HepG2 (cell line): ENCODE data around the gene EFCAB11. TPM values are rescaled to one million over a fixed set of nuclear protein-coding genes. Genes with fewer than 3 reads are reported as not detected.

Source experiments
- ATAC-seq: fragments of 200-7000 bp; cut with Tn5 transposase; 3 replicates; pipeline ENCODE4 v1.9.1; 2020; ENCODE audit warnings: mild to moderate bottlenecking, moderate library complexity
- BruUV-seq: library from RNA; stranded (reverse); fragments of 400-500 nt; replicated peaks from 2 replicates; lab custom pipeline; 2021; lab: Mats Ljungman, UMichigan
- CTCF ChIA-PET: fragments of 300-600 bp; formaldehyde crosslinking; extraction: SDS; loops from one replicate; lab custom pipeline; 2021; ENCODE audit warnings: low total read pairs, inconsistent platforms, low intra/inter-chr PET ratio; lab: Yijun Ruan, JAX
- POLR2A ChIA-PET: fragments of 350-600 bp; sonication (Branson Sonifier 250); formaldehyde crosslinking; loops from one replicate; lab custom pipeline; 2020; ENCODE audit warnings: antibody characterized with exemption, inconsistent platforms; lab: Yijun Ruan, JAX
- DNase-seq: peaks from one replicate; pipeline ENCODE4 v3.0.0-alpha.2; 2015; ENCODE audit warnings: low spot score
- FAIRE-seq: peaks from 3 replicates; lab custom pipeline; 2011; peaks lifted over from hg19 to GRCh38; lab: Jason Lieb, UNC
- H2AFZ ChIP-seq: one replicate; pipeline ENCODE4 v1.6.1; 2011; ENCODE audit warnings: low read length, inconsistent platforms
- H3K27ac ChIP-seq: fragments of 300-600 bp; 3 replicates; pipeline ENCODE4 v1.8.0; 2011; ENCODE audit warnings: mixed run types, mild to moderate bottlenecking, mixed read lengths, low read length, inconsistent platforms; ENCODE audit not compliant: insufficient read depth; ENCODE audit errors: extremely low read length
- H3K27me3 ChIP-seq, 2 experiments: fragments of 200-600 bp in 1 of 2; 2 replicates in 1 of 2; 3 replicates in 1 of 2; pipeline versions ENCODE4 v1.6.0 to v1.8.0; 2011; ENCODE audit warnings: low read length in 2 of 2, mild to moderate bottlenecking in 2 of 2, moderate library complexity in 2 of 2, inconsistent platforms in 1 of 2; ENCODE audit not compliant: insufficient read depth in 2 of 2, control insufficient read depth in 1 of 2
- H3K36me3 ChIP-seq, 2 experiments: fragments of 200-600 bp in 1 of 2; replicated peaks in 1 of 2; 2 replicates in 1 of 2; 3 replicates in 1 of 2; pipeline versions ENCODE4 v1.5.1 to v1.8.0; 2011; ENCODE audit warnings: low read length in 2 of 2, inconsistent platforms in 1 of 2; ENCODE audit not compliant: insufficient read depth in 2 of 2, control insufficient read depth in 1 of 2
- H3K4me1 ChIP-seq: 2 replicates; pipeline ENCODE4 v1.5.1; 2012; ENCODE audit warnings: low read length, inconsistent platforms; ENCODE audit not compliant: insufficient read depth
- H3K4me2 ChIP-seq: 2 replicates; pipeline ENCODE4 v1.6.0; 2011; ENCODE audit warnings: low read depth, low read length, inconsistent platforms
- H3K4me3 ChIP-seq, 3 experiments: fragments of 200-600 bp in 1 of 3; sonication (generic), shearing (Covaris generic) in 1 of 3; replicated peaks in 1 of 3; 2 replicates each; pipeline ENCODE4 v1.5.1; 2011 to 2016; ENCODE audit warnings: low read length in 3 of 3, inconsistent platforms in 2 of 3, low read depth in 2 of 3, mild to moderate bottlenecking in 2 of 3, control low read depth in 1 of 3, mixed read lengths in 1 of 3; ENCODE audit not compliant: insufficient read depth in 1 of 3
- H3K79me2 ChIP-seq: one replicate; pipeline ENCODE4 v1.6.1; 2011; ENCODE audit warnings: low read length, inconsistent platforms; ENCODE audit not compliant: insufficient read depth
- H3K9ac ChIP-seq: 2 replicates; pipeline ENCODE4 v1.6.0; 2011; ENCODE audit warnings: mild to moderate bottlenecking, low read depth, low read length, inconsistent platforms; ENCODE audit not compliant: insufficient read depth
- H3K9me3 ChIP-seq: 2 replicates; pipeline ENCODE4 v1.5.1; 2012; ENCODE audit warnings: mild to moderate bottlenecking, low read length
- H4K20me1 ChIP-seq: 2 replicates; pipeline ENCODE4 v1.6.0; 2011; ENCODE audit warnings: inconsistent platforms, mild to moderate bottlenecking, low read length, moderate library complexity; ENCODE audit not compliant: insufficient read depth
- CC2D1A ChIP-seq: sonication (generic); formaldehyde crosslinking; IDR thresholded peaks from 2 replicates; pipeline ENCODE4 v1.8.1; 2023; ENCODE audit warnings: mild to moderate bottlenecking, missing genetic modification reagents
- DR1 ChIP-seq: sonication (generic); formaldehyde crosslinking; IDR thresholded peaks from 2 replicates; pipeline ENCODE4 v1.8.0; 2021; ENCODE audit warnings: mild to moderate bottlenecking, missing genetic modification reagents, inconsistent platforms
- JUN ChIP-seq: sonication (generic); formaldehyde crosslinking; IDR thresholded peaks from 2 replicates; pipeline ENCODE4 v1.4.0; 2020; ENCODE audit warnings: mild to moderate bottlenecking, missing genetic modification reagents
- KLF16 ChIP-seq, 2 experiments: sonication (generic) in 1 of 2; formaldehyde crosslinking in 1 of 2; IDR thresholded peaks; 2 replicates each; pipeline versions ENCODE4 v1.6.1 to v1.8.0; 2016 to 2023; ENCODE audit warnings: missing genetic modification reagents in 2 of 2, missing compliant biosample characterization in 1 of 2
- MED1 ChIP-seq: sonication (generic); formaldehyde crosslinking; IDR thresholded peaks from 2 replicates; pipeline ENCODE4 v1.4.0; 2020; ENCODE audit warnings: missing genetic modification reagents
- MTF1 ChIP-seq: sonication (generic); formaldehyde crosslinking; IDR thresholded peaks from 2 replicates; pipeline ENCODE4 v1.5.0; 2020; ENCODE audit warnings: missing genetic modification reagents
- NFATC3 ChIP-seq: sonication (generic); formaldehyde crosslinking; IDR thresholded peaks from 2 replicates; pipeline ENCODE4 v1.5.1; 2020; ENCODE audit warnings: mild to moderate bottlenecking, missing genetic modification reagents
- RFX3 ChIP-seq: IDR thresholded peaks from 2 replicates; pipeline ENCODE4 v1.6.1; 2016; ENCODE audit warnings: missing biosample characterization, missing genetic modification reagents
- ZC3H13 ChIP-seq: sonication (generic); formaldehyde crosslinking; IDR thresholded peaks from 2 replicates; pipeline ENCODE4 v1.8.1; 2023; ENCODE audit warnings: mild to moderate bottlenecking, missing genetic modification reagents, moderate library complexity
- ZFAT ChIP-seq: sonication (generic); formaldehyde crosslinking; conservative IDR thresholded peaks from 2 replicates; pipeline ENCODE4 v1.8.1; 2023; ENCODE audit warnings: missing genetic modification reagents, inconsistent platforms
- ZFYVE20 ChIP-seq: sonication (generic); formaldehyde crosslinking; IDR thresholded peaks from 2 replicates; pipeline ENCODE4 v1.8.0; 2023; ENCODE audit warnings: low read depth, mild to moderate bottlenecking, moderate library complexity, missing genetic modification reagents, borderline replicate concordance
- WGBS: methylation state at CpG from one replicate; pipeline ENCODE4 v1.1.6; 2017; ENCODE audit warnings: low lambda C conversion rate; 5-methylcytosine and 5-hydroxymethylcytosine counted together
- in situ Hi-C: cut with HindIII; loops from 2 replicates; pipeline ENCODE4 v1.10.0; 2017; ENCODE audit warnings: low pct_unique_long_range_greater_than_20kb; ENCODE audit not compliant: extremely low pct_ligation_motif_present
- intact Hi-C: fragments of 100-400 bp; cut with micrococcal nuclease; formaldehyde crosslinking; loops from one replicate; pipeline ENCODE4 v1.10.0; 2022; ENCODE audit not compliant: unreplicated experiment
- polyA plus RNA-seq, 8 experiments: library from polyadenylated mRNA; depleted of rRNA in 3 of 8; stranded (reverse) in 7 of 8; unstranded in 1 of 8; fragments of >200 nt; fragmentation: Illumina TruSeq in 4 of 8; extraction: Trizol in 4 of 8; gene quantifications; 2 replicates each; pipeline versions ENCODE4 v1.2.1 to v1.2.3, GENCODE V29; 2011 to 2016; ENCODE audit warnings: low read depth in 4 of 8, missing spikeins in 1 of 8, mixed read lengths in 1 of 8; ENCODE audit not compliant: insufficient read depth in 1 of 8
- total RNA-seq, 5 experiments: library from RNA; depleted of rRNA; stranded (reverse); fragments of >200 nt; fragmentation: Illumina TruSeq; extraction: Trizol; gene quantifications; 2 replicates each; pipeline ENCODE4 v1.2.3, GENCODE V29; 2016; ENCODE audit warnings: low read depth in 1 of 5
- TF ChIP-seq, protein P1 (sequence below): sonication (generic); formaldehyde crosslinking; IDR thresholded peaks from 2 replicates; pipeline ENCODE4 v1.5.1; 2020; ENCODE audit warnings: missing genetic modification reagents, mild to moderate bottlenecking, borderline replicate concordance
- TF ChIP-seq, protein P2 (sequence below): sonication (generic); formaldehyde crosslinking; IDR thresholded peaks from 2 replicates; pipeline ENCODE4 v1.4.0; 2020; ENCODE audit warnings: missing genetic modification reagents, borderline replicate concordance
- TF ChIP-seq, protein P3 (sequence below): sonication (generic); formaldehyde crosslinking; IDR thresholded peaks from 2 replicates; pipeline ENCODE4 v1.9.0; 2022; ENCODE audit warnings: missing genetic modification reagents, mild to moderate bottlenecking, borderline replicate concordance
- TF ChIP-seq, protein P4 (sequence below): sonication (generic); formaldehyde crosslinking; IDR thresholded peaks from 2 replicates; pipeline ENCODE4 v1.8.1; 2022; ENCODE audit warnings: low read depth, mild to moderate bottlenecking, missing genetic modification reagents
- TF ChIP-seq, protein P5 (sequence below): sonication (generic); formaldehyde crosslinking; IDR thresholded peaks from 2 replicates; pipeline ENCODE4 v1.4.0; 2020; ENCODE audit warnings: missing genetic modification reagents

The EFCAB11 gene
- total and polyA plus RNA-seq, 2 of the 13 experiments (the other 11 are each of a cell fraction or from before 2014, with no cell fraction given), result 8.2 to 31.5 TPM

DNA sequence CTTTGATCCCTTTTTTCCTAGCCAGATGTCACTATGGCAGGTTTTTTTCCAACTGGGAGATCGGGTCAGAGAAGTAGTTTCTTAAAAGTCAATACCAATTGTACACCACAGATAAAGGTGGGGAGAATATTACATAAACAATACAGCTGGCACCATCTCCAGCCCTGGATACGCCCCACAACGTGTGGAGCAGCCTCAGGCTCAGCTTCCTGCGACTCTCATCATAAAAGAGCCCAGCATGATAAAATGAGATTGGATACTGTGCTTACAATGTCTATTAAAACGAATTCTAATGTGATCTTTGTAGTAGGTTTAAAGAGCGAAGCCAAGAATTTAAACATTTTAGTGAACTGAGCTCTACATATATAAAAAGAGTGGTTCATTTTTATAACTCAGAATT lies 21.5 kb downstream of the EFCAB11 start:
- 90% methylated on average over 6 of the region's 6 CpGs for WGBS
- Histone ChIP-seq H3K9me3 (no peaks in the 10 kb centered on the region), H3K36me3 (peaks cover 2 to 16% of the 10 kb centered on the region in 2 experiments; a peak in 4 of 5 replicates), H3K4me3 (no peak overlapping the region), H3K9ac (no peak overlapping the region), H3K27ac (no peak overlapping the region), H3K79me2 (no peaks in the 10 kb centered on the region), H3K4me2 (no peak overlapping the region), H3K4me1 (no peaks in the 10 kb centered on the region), H2AFZ (no peak overlapping the region), H4K20me1 (no peaks in the 10 kb centered on the region), H3K27me3 (no peaks in the 10 kb centered on the region)
- ChIA-PET POLR2A (no interaction called here), CTCF (no interaction called here)
- ATAC-seq, result no peak
- no TSS peak for BruUV-seq
- no peak for FAIRE-seq
- intact Hi-C loops (no loop called here), in situ Hi-C loops (no loop called here)
- no peak for DNase-seq
- TF ChIP-seq JUN (CRISPR knock-in tag) (no peak), MED1 (no peak), ZFAT (no peak), CC2D1A (CRISPR knock-in tag) (no peak), ZFYVE20 (CRISPR knock-in tag) (no peak), KLF16 (CRISPR knock-in tag; IDR thresholded peaks at IDR 0.05) (no peak), MTF1 (no peak), RFX3 (no peak), NFATC3 (CRISPR knock-in tag) (no peak), ZC3H13 (CRISPR knock-in tag) (no peak), DR1 (CRISPR knock-in tag) (no peak)
- TF ChIP-seq, protein P1, sequence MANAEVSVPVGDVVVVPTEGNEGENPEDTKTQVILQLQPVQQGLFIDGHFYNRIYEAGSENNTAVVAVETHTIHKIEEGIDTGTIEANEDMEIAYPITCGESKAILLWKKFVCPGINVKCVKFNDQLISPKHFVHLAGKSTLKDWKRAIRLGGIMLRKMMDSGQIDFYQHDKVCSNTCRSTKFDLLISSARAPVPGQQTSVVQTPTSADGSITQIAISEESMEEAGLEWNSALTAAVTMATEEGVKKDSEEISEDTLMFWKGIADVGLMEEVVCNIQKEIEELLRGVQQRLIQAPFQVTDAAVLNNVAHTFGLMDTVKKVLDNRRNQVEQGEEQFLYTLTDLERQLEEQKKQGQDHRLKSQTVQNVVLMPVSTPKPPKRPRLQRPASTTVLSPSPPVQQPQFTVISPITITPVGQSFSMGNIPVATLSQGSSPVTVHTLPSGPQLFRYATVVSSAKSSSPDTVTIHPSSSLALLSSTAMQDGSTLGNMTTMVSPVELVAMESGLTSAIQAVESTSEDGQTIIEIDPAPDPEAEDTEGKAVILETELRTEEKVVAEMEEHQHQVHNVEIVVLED (CRISPR knock-in tag), result no peak
- TF ChIP-seq, protein P2, sequence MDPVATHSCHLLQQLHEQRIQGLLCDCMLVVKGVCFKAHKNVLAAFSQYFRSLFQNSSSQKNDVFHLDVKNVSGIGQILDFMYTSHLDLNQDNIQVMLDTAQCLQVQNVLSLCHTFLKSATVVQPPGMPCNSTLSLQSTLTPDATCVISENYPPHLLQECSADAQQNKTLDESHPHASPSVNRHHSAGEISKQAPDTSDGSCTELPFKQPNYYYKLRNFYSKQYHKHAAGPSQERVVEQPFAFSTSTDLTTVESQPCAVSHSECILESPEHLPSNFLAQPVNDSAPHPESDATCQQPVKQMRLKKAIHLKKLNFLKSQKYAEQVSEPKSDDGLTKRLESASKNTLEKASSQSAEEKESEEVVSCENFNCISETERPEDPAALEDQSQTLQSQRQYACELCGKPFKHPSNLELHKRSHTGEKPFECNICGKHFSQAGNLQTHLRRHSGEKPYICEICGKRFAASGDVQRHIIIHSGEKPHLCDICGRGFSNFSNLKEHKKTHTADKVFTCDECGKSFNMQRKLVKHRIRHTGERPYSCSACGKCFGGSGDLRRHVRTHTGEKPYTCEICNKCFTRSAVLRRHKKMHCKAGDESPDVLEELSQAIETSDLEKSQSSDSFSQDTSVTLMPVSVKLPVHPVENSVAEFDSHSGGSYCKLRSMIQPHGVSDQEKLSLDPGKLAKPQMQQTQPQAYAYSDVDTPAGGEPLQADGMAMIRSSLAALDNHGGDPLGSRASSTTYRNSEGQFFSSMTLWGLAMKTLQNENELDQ, result no peak
- TF ChIP-seq, protein P3, sequence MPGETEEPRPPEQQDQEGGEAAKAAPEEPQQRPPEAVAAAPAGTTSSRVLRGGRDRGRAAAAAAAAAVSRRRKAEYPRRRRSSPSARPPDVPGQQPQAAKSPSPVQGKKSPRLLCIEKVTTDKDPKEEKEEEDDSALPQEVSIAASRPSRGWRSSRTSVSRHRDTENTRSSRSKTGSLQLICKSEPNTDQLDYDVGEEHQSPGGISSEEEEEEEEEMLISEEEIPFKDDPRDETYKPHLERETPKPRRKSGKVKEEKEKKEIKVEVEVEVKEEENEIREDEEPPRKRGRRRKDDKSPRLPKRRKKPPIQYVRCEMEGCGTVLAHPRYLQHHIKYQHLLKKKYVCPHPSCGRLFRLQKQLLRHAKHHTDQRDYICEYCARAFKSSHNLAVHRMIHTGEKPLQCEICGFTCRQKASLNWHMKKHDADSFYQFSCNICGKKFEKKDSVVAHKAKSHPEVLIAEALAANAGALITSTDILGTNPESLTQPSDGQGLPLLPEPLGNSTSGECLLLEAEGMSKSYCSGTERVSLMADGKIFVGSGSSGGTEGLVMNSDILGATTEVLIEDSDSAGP (CRISPR knock-in tag), result no peak
- TF ChIP-seq, protein P4, sequence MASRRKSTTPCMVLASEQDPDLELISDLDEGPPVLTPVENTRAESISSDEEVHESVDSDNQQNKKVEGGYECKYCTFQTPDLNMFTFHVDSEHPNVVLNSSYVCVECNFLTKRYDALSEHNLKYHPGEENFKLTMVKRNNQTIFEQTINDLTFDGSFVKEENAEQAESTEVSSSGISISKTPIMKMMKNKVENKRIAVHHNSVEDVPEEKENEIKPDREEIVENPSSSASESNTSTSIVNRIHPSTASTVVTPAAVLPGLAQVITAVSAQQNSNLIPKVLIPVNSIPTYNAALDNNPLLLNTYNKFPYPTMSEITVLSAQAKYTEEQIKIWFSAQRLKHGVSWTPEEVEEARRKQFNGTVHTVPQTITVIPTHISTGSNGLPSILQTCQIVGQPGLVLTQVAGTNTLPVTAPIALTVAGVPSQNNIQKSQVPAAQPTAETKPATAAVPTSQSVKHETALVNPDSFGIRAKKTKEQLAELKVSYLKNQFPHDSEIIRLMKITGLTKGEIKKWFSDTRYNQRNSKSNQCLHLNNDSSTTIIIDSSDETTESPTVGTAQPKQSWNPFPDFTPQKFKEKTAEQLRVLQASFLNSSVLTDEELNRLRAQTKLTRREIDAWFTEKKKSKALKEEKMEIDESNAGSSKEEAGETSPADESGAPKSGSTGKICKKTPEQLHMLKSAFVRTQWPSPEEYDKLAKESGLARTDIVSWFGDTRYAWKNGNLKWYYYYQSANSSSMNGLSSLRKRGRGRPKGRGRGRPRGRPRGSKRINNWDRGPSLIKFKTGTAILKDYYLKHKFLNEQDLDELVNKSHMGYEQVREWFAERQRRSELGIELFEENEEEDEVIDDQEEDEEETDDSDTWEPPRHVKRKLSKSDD (CRISPR knock-in tag), result no peak
- TF ChIP-seq, protein P5, sequence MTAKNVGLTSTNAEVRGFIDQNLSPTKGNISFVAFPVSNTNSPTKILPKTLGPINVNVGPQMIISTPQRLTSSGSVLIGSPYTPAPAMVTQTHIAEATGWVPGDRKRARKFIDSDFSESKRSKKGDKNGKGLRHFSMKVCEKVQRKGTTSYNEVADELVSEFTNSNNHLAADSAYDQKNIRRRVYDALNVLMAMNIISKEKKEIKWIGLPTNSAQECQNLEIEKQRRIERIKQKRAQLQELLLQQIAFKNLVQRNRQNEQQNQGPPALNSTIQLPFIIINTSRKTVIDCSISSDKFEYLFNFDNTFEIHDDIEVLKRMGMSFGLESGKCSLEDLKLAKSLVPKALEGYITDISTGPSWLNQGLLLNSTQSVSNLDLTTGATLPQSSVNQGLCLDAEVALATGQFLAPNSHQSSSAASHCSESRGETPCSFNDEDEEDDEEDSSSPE (CRISPR knock-in tag), result no peak
